Measurements from ENCODE around the gene LRMDA.

Gene LRMDA

DNA sequence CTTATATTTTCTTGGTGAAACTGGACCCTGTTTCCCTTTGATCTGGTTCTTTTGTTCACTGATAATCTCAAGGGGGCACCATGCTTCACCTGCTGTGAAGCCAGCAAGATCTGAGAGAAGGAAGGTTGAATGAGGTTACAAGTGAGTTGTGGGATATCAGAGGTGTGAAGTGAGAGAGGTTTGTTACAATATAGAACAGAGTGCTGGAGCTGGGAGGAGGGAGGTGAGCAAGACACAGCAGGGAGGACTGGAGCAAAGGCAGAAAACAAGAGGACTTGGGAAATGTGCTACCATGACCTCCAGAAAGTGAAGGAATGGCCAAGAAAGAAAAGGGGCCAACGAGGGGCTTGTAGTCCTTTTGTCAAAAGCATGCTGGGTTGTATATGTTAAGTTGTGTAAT, 156.6 kb downstream of the LRMDA start:
- Histone ChIP-seq H3K9me3 (peaks cover 0 to 3% (median 0%) of the 10 kb centered on the region in 3 donors), H3K36me3 (no peaks in the 10 kb centered on the region), H3K4me1 (no peaks in the 10 kb centered on the region), H3K27me3 (no peaks in the 10 kb centered on the region), H3K27ac (no peak overlapping the region), H3K4me3 (no peak overlapping the region)
- DNase-seq = no peak
- intact Hi-C loops (cut with DNase I; ENCODE audit: low total_unique reads) = no loop called here
- TF ChIP-seq, protein P1, sequence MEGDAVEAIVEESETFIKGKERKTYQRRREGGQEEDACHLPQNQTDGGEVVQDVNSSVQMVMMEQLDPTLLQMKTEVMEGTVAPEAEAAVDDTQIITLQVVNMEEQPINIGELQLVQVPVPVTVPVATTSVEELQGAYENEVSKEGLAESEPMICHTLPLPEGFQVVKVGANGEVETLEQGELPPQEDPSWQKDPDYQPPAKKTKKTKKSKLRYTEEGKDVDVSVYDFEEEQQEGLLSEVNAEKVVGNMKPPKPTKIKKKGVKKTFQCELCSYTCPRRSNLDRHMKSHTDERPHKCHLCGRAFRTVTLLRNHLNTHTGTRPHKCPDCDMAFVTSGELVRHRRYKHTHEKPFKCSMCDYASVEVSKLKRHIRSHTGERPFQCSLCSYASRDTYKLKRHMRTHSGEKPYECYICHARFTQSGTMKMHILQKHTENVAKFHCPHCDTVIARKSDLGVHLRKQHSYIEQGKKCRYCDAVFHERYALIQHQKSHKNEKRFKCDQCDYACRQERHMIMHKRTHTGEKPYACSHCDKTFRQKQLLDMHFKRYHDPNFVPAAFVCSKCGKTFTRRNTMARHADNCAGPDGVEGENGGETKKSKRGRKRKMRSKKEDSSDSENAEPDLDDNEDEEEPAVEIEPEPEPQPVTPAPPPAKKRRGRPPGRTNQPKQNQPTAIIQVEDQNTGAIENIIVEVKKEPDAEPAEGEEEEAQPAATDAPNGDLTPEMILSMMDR (IDR thresholded peaks at IDR 0.05) = no peak

GRCh38 chr10:75589895-75590654, 158.7 kb downstream of the LRMDA start:
- no peaks in the 10 kb centered on the region for H3K27me3 ChIP-seq
- H3K9me3 ChIP-seq = no peaks in the 10 kb centered on the region
- no peak overlapping the region for H3K27ac ChIP-seq
- H3K4me1 ChIP-seq = no peaks in the 10 kb centered on the region
- DNase-seq = no peak
- TF ChIP-seq, protein P1 (IDR thresholded peaks at IDR 0.05) = no peak
- H3K36me3 ChIP-seq = no peaks in the 10 kb centered on the region
- intact Hi-C loops (cut with DNase I; ENCODE audit: low total_unique reads) = no loop called here
- no peak overlapping the region for H3K4me3 ChIP-seq

DNA sequence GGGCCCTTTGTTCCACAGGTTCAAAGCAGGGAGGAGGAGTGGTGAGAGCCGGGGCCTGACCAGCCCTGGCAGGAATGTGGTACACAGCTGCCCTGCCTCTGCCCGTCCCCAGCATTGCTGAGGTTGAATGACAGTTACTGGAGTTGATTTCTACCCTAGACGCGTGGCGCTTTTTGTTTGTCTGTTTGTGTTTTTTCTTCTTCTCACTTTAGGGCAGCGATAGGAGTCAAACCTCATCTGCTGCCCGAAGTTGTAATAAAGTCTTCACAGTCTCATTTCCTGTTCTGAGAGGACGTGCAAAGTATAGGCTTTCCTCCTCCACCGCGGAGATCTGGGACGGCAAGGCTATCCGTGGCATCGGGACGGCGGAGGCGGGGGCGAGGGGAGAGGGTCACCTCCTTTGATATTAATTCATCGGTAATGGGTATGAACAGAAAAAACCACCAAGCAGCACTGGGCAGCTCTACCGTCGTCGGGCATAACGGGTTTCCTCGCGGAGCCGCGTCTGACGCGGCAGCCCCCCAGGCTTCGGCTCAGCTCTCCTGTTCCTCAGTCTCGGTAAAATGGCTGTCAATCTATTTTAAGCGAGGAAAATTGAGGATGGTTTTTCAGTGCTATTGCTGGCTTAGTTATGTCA, 160.8 kb downstream of the LRMDA start:
- Histone ChIP-seq H3K36me3 (no peaks in the 10 kb centered on the region), H3K4me3 (peak overlapping the region; percentile 1), H3K27me3 (no peaks in the 10 kb centered on the region), H3K4me1 (no peaks in the 10 kb centered on the region), H3K27ac (no peak overlapping the region), H3K9me3 (no peaks in the 10 kb centered on the region)
- no peak for DNase-seq
- TF ChIP-seq, protein P1 (IDR thresholded peaks at IDR 0.05) = no peak
- intact Hi-C loops (cut with DNase I; ENCODE audit: low total_unique reads) = no loop called here

DNA sequence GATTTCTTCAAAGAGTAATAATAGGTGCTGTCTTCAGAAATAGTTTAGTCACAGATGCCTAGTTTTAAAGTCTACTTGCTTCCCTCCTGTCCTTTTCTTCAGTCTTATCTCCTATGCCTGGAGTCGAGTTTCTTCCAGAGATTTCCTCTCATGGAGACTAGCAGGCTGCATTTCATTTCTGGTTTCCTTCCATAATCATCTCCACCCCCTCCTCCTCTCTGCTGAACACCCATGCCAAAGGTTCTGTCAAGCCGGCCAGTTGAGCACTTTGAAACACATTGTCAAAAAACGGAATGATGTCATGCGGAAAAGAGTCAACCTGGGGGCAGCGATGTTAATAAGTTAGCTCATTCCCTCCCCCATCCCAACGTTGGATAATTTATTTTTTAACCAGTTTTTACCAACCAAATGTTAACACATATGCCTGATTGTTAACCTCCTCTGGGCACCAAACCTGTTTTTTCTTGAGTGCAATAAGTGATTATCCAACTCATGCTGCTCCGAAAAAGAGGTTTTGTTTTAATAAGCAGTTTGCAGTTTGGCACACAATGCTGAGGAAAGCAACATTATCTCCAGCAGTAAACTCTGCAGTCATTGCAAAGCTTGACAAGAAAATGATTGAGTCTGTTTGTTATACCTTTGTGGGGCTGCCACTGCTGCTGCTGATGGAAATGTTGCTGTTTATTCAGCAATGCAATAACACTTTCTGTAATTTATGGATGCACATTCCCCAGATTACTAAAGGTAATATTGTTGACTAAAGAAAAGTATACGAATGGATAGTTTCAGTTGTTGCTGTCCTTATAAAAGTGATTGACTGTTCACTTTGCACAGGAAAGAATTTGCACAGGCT, 161.6 kb downstream of the LRMDA start:
- DNase-seq = no peak
- no peaks in the 10 kb centered on the region for H3K4me1 ChIP-seq
- no peaks in the 10 kb centered on the region for H3K36me3 ChIP-seq
- no peak overlapping the region for H3K27ac ChIP-seq
- TF ChIP-seq, protein P1 (IDR thresholded peaks at IDR 0.05) = no peak
- peak overlapping the region; percentile 1 for H3K4me3 ChIP-seq
- H3K9me3 ChIP-seq = no peaks in the 10 kb centered on the region
- H3K27me3 ChIP-seq = no peaks in the 10 kb centered on the region
- intact Hi-C loops (cut with DNase I; ENCODE audit: low total_unique reads) = no loop called here

GRCh38 chr10:75593692-75594556, 162.5 kb downstream of the LRMDA start:
- Histone ChIP-seq H3K9me3 (no peaks in the 10 kb centered on the region), H3K27ac (no peak overlapping the region), H3K27me3 (no peaks in the 10 kb centered on the region), H3K36me3 (no peaks in the 10 kb centered on the region), H3K4me3 (no peak overlapping the region), H3K4me1 (no peaks in the 10 kb centered on the region)
- no peak for DNase-seq
- TF ChIP-seq, protein P1 (IDR thresholded peaks at IDR 0.05) = no peak
- intact Hi-C loops (cut with DNase I; ENCODE audit: low total_unique reads) = no loop called here

Measured in tibial artery (tissue), 4 donors.